K562 (cell line): ENCODE data around the gene ANKS1B.

ENCODE experiments used
- CTCF ChIP-seq, 3 experiments: IDR thresholded peaks in 2 of 3; conservative IDR thresholded peaks in 1 of 3; 2 replicates each; pipeline ENCODE4 v1.5.1; 2011 to 2012; ENCODE audit warnings: low read length in 3 of 3, mild to moderate bottlenecking in 3 of 3, control low read depth in 2 of 3, improper control_type of control experiment in 1 of 3, inconsistent platforms in 1 of 3, low read depth in 1 of 3, mixed read lengths in 1 of 3, moderate library complexity in 1 of 3; ENCODE audit not compliant: insufficient read depth in 2 of 3
- ELK1 ChIP-seq: sonication (generic); formaldehyde crosslinking; IDR thresholded peaks from 2 replicates; pipeline ENCODE4 v1.8.1; 2022; ENCODE audit warnings: missing genetic modification reagents
- EP300 ChIP-seq: IDR thresholded peaks from 2 replicates; pipeline ENCODE4 v1.6.1; 2012; ENCODE audit warnings: low read length, improper control_type of control experiment
- MED1 ChIP-seq: sonication (generic); formaldehyde crosslinking; IDR thresholded peaks from 2 replicates; pipeline ENCODE4 v1.8.1; 2023; ENCODE audit warnings: missing genetic modification reagents, borderline replicate concordance
- POLR2A ChIP-seq: fragments of 450-650 bp; conservative IDR thresholded peaks from 2 replicates; pipeline ENCODE4 v1.6.1; 2016
- SMAD4 ChIP-seq: fragments of 250-450 bp; sonication (Bioruptor Pico); conservative IDR thresholded peaks from 2 replicates; pipeline ENCODE4 v1.8.0; 2021; ENCODE audit warnings: inconsistent platforms, mild to moderate bottlenecking, moderate library complexity
- SP2 ChIP-seq: IDR thresholded peaks from 2 replicates; pipeline ENCODE4 v1.6.1; 2011; ENCODE audit warnings: mild to moderate bottlenecking, low read depth, low read length, moderate library complexity; ENCODE audit not compliant: poor library complexity, severe bottlenecking; ENCODE audit errors: extremely low read depth
- SREBF1 ChIP-seq: fragments of 150-350 bp; IDR thresholded peaks from 2 replicates; pipeline ENCODE4 v1.6.1; 2014; ENCODE audit warnings: antibody characterized with exemption, low read depth, low read length, borderline replicate concordance
- TAF1 ChIP-seq: IDR thresholded peaks from 2 replicates; pipeline ENCODE4 v1.6.1; 2011; ENCODE audit warnings: mild to moderate bottlenecking, low read length, moderate library complexity; ENCODE audit not compliant: insufficient read depth, control insufficient read depth, severe bottlenecking; ENCODE audit errors: extremely low read depth
- USF1 ChIP-seq: sonication (generic); formaldehyde crosslinking; IDR thresholded peaks from 2 replicates; pipeline ENCODE4 v1.9.0; 2022; ENCODE audit warnings: mild to moderate bottlenecking, missing genetic modification reagents
- ZKSCAN1 ChIP-seq: fragments of 150-350 bp; IDR thresholded peaks from 2 replicates; pipeline ENCODE4 v1.6.1; 2016; ENCODE audit warnings: low read depth, low read length
- ZNF318 ChIP-seq, 2 experiments: fragments of 450-650 bp; IDR thresholded peaks; 2 replicates each; pipeline ENCODE4 v1.6.1; 2016; ENCODE audit warnings: mild to moderate bottlenecking in 2 of 2, borderline replicate concordance in 1 of 2, low read depth in 1 of 2, moderate library complexity in 1 of 2
- ZNF707 ChIP-seq: fragments of 250-450 bp; sonication (Bioruptor Pico); conservative IDR thresholded peaks from 2 replicates; pipeline ENCODE4 v1.8.0; 2022; ENCODE audit warnings: inconsistent platforms, mild to moderate bottlenecking, moderate library complexity

- no peak for TF ChIP-seq MED1 (CRISPR knock-in tag)
- TF ChIP-seq SMAD4, result no peak
- no peak for TF ChIP-seq SREBF1
- no peak for TF ChIP-seq USF1 (CRISPR knock-in tag)
- no peak for TF ChIP-seq ZNF707 (CRISPR knock-in tag)
- no peak for TF ChIP-seq CTCF (IDR thresholded peaks at IDR 0.05 in 2 of 3, conservative IDR thresholded peaks at IDR 0.05 in 1 of 3; ENCODE audit: insufficient read depth in 2 of 3, low read depth in 1 of 3, low read length in 3 of 3)
- no peak for TF ChIP-seq POLR2A
- no peak for TF ChIP-seq ZKSCAN1
- TF ChIP-seq EP300, result no peak
- TF ChIP-seq ELK1 (CRISPR knock-in tag), result no peak
- no peak for TF ChIP-seq SP2
- no peak for TF ChIP-seq TAF1
- TF ChIP-seq ZNF318 (IDR thresholded peaks at IDR 0.05; ENCODE audit: borderline replicate concordance in 1 of 2, low read depth in 1 of 2), result no peak
Measured at GRCh38 chr12:99879439-99879838, 105.3 kb downstream of the ANKS1B start.
